ENCODE results near the gene NPHS1.

DNA sequence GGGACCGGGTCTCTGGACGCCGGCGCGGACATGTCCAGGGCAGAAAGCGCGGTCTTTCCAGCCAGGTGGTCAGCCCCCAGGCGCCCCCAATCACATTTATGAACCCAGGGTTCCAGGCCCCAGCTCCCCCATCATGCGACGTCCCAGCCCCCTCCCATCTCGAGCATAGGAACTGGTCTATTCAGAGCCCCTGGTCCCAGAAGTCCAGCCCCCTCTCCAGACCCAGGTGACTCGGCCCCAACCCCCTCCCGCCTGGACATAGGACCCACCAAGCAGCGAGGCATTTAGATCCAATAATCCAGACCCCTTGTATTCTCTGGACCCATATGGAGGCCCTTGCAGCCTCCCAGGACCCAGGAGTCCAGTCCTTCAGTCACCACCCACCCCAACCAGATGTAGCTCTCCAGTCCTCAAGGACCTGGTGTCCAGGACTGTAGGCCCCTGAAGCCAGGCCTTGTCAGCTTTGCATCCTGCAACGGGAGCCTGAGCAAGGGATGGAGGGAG is 16.6 kb upstream of the NPHS1 start:
- TF ChIP-seq, protein P1, sequence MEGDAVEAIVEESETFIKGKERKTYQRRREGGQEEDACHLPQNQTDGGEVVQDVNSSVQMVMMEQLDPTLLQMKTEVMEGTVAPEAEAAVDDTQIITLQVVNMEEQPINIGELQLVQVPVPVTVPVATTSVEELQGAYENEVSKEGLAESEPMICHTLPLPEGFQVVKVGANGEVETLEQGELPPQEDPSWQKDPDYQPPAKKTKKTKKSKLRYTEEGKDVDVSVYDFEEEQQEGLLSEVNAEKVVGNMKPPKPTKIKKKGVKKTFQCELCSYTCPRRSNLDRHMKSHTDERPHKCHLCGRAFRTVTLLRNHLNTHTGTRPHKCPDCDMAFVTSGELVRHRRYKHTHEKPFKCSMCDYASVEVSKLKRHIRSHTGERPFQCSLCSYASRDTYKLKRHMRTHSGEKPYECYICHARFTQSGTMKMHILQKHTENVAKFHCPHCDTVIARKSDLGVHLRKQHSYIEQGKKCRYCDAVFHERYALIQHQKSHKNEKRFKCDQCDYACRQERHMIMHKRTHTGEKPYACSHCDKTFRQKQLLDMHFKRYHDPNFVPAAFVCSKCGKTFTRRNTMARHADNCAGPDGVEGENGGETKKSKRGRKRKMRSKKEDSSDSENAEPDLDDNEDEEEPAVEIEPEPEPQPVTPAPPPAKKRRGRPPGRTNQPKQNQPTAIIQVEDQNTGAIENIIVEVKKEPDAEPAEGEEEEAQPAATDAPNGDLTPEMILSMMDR (IDR thresholded peaks at IDR 0.05): no peak
- no peak for TF ChIP-seq POLR2A (IDR thresholded peaks at IDR 0.05)

Measured in vagina (tissue), 2 donors.